BLaER1 (cell line): ENCODE data around the gene NSD2.
A peak's percentile ranks its signal among the peaks of the same experiment; 100 is the strongest.

Experiments used
- H3K27ac ChIP-seq: shearing (Covaris generic); formaldehyde crosslinking; 2 replicates; pipeline ENCODE4 v1.8.1; 2022
- H3K27me3 ChIP-seq: shearing (Covaris generic); formaldehyde crosslinking; 2 replicates; pipeline ENCODE4 v1.8.1; 2022
- H3K36me3 ChIP-seq: shearing (Covaris generic); formaldehyde crosslinking; 2 replicates; pipeline ENCODE4 v1.8.1; 2022
- H3K4me1 ChIP-seq: shearing (Covaris generic); formaldehyde crosslinking; 2 replicates; pipeline ENCODE4 v1.8.1; 2022
- H3K4me2 ChIP-seq: shearing (Covaris generic); formaldehyde crosslinking; 2 replicates; pipeline ENCODE4 v1.8.1; 2022
- H3K4me3 ChIP-seq: shearing (Covaris generic); formaldehyde crosslinking; 2 replicates; pipeline ENCODE4 v1.8.1; 2022
- H3K9ac ChIP-seq: shearing (Covaris generic); formaldehyde crosslinking; 2 replicates; pipeline ENCODE4 v1.8.1; 2022
- H3K9me3 ChIP-seq: shearing (Covaris generic); formaldehyde crosslinking; 2 replicates; pipeline ENCODE4 v1.8.1; 2022
- H4K20me1 ChIP-seq: shearing (Covaris generic); formaldehyde crosslinking; 2 replicates; pipeline ENCODE4 v1.8.1; 2022
- Cebpa-rat ChIP-seq: shearing (Covaris generic); IDR thresholded peaks from 2 replicates; pipeline ENCODE4 v1.8.1; 2022

The NSD2 gene

DNA sequence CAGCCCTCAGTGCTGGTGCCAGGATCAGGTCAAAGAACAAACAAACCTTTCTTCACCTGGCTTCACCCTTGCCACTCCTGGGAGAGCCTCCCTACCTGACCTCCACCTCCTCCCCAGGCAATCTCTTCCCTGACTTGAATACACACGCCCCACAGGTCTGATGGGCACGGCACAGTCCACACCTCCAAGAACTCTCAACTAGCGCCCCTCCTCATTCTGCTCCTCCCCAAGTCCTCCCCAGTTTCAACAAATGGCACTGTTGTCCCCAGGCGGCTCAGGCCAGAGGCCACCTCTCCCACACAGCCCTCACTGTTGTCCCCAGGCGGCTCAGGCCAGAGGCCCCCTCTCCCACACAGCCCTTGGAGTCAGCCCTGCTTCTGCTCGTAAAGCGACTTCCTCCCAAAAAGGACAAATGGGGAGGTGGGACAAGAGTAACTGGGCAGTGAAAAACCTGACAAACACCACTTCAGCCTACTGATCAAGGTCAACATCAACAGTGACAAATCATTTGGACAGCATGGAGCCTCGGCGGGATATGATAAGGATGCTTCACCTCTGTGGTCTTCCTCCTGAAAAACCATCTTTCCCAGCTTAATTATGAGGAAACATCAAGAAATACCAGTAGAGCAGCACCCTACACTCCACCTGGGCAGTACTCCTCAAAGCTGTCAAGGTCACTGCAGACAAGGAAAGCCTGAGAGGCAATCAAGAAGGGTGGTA lies 18.1 kb upstream of the NSD2 start:
- Histone ChIP-seq H4K20me1 (peaks cover 75% of the 10 kb centered on the region), H3K4me3 (no peak overlapping the region), H3K9ac (0 out of 2 replicates have a peak overlapping the region, but pooled peaks have one; percentile 6), H3K36me3 (peaks cover 32% of the 10 kb centered on the region), H3K4me1 (peaks cover 66% of the 10 kb centered on the region), H3K9me3 (no peaks in the 10 kb centered on the region), H3K4me2 (peak overlapping the region; percentile 12; the same call in 1 of the 2 replicates), H3K27ac (no peak overlapping the region), H3K27me3 (no peaks in the 10 kb centered on the region)
- no peak for TF ChIP-seq Cebpa-rat

DNA sequence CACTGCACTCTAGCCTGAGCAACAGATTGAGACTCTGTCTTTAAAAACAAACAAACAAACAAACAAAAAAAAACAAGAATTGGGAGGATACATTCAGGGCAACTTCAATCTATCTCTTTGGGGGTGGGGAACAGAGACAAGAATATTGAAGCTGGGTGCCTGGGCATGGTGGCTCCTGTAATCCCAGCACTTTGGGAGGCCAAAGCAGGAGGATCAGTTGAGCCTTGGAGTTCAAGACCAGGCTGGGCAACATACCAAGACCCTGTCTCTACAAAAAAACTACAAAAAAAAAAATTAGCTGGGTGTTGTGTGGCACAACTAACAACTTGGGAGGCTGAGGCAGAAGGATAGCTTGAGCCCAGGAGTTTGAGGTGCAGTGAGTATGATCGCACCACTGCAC lies 16.4 kb upstream of the NSD2 start:
- H3K27me3 ChIP-seq = no peaks in the 10 kb centered on the region

GRCh38 chr4:1855333-1856070 lies 15.7 kb upstream of the NSD2 start:
- peaks cover 51% of the 10 kb centered on the region for H4K20me1 ChIP-seq
- H3K4me3 ChIP-seq = peak overlapping the region; percentile 84
- H3K4me2 ChIP-seq = peak overlapping the region; percentile 85
- peak overlapping the region; percentile 89 for H3K9ac ChIP-seq
- TF ChIP-seq Cebpa-rat = no peak
- H3K27ac ChIP-seq = peak overlapping the region; percentile 89
- peaks cover 20% of the 10 kb centered on the region for H3K36me3 ChIP-seq
- H3K4me1 ChIP-seq = peaks cover 60% of the 10 kb centered on the region
- H3K9me3 ChIP-seq = no peaks in the 10 kb centered on the region
- H3K27me3 ChIP-seq = no peaks in the 10 kb centered on the region

More for the DNA sequence above, 16.4 kb upstream of the NSD2 start:
- Histone ChIP-seq H3K4me3 (peak overlapping the region; percentile 84), H3K36me3 (peaks cover 20% of the 10 kb centered on the region), H3K9ac (peak overlapping the region; percentile 89), H3K4me2 (peak overlapping the region; percentile 85), H3K4me1 (peaks cover 67% of the 10 kb centered on the region), H4K20me1 (peaks cover 58% of the 10 kb centered on the region), H3K9me3 (no peaks in the 10 kb centered on the region), H3K27ac (peak overlapping the region; percentile 89)
- TF ChIP-seq Cebpa-rat = no peak

DNA sequence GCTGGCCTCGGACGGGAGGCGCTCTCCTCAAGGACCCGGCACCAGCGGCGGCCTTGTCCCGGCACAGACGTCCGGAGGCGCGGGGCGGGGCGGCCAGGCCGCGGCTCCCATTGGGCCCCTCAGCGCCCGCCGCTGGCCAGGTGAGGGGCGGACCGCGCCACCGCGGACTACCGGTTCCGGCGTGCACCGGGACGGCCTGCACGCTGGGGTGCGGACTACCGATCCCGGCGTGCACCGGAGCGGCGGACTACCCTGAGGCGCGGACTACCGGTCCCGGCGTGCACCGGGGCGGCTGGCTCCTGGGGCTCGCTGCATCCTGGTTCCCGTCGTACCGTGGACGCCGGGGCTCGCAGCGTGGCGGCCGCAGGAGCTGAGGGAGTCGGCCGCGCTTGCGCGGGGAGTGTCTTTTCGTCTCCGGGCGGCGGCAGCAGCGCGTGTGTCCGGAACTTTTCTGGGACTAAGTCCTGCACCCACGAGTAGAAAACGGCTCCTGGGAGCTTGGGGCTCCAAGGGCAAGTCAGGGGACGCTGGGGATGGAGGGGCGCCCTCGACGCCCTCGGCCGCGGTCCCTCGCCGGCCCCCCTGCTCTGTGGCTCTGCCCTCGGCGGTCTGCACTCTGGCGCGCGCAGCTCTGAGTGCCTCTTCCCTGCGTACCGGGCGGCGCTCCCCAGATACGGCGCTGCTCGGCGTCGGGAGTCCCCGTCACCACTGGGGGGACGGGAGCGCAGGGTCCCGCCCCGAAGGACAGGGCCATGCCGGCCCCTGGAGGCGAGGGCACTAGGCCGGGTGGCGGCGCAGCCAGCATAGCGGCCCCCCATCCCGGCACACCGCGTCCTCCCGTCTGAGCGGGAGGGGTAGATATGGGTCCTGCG lies 14.9 kb upstream of the NSD2 start, which contains the start of gene LETM1:
LETM1 (minus strand) TSS at position 86 of the 872 bp plus-strand sequence. CDS start 206 bp downstream, outside the sequence.
- peaks cover 52% of the 10 kb centered on the region for H3K4me1 ChIP-seq
- H3K9me3 ChIP-seq = no peaks in the 10 kb centered on the region
- peak within 1 kb of the TSS; percentile 89 for H3K9ac ChIP-seq
- peaks cover 43% of the 10 kb centered on the region for H4K20me1 ChIP-seq
- H3K4me3 ChIP-seq = peak within 1 kb of the TSS; percentile 84
- H3K36me3 ChIP-seq = peaks cover 20% of the 10 kb centered on the region
- peak within 1 kb of the TSS; percentile 85 for H3K4me2 ChIP-seq
- H3K27ac ChIP-seq = peak within 1 kb of the TSS; percentile 89
- no peaks in the 10 kb centered on the region for H3K27me3 ChIP-seq
- TF ChIP-seq Cebpa-rat = no peak

DNA sequence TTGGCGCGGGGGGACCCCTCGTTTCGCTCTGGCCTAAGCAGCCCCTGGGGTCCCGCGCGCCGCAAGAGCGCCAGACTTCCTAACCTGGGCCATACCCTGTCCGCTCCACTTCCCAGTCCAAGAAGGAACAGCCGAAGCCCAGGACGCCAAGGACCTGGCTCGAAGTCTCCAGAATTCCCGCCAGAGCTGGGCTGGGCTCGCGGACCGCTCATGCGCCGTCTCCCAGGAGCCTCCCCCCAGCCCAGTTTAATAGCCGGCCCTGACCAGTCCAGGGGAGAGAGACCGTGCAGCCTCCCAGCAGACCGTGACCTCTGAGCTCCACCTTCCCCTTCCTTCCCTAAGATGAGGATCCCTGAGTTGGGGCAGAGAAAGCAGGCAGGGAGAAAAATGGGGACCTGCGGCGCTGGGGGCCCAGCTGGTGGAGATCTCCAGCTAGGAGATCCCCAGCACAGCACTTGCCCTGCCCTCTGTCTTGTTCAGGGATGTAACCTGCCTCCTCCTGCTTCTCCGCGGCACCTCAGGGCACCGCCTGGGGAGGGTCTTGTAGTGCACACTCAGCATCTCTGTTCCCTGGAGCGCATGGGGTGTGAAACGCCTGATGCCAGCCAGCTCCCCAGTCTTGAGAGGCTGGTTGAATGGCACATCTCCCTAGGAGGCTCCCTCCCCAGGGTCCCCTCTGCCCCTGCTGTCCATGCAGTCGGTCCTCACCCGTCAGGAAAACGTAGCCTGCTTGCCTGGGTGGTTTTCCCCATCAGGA lies 14.1 kb upstream of the NSD2 start:
- Histone ChIP-seq H3K4me2 (peak overlapping the region; percentile 85), H3K27ac (peak overlapping the region; percentile 89), H4K20me1 (peaks cover 35% of the 10 kb centered on the region), H3K36me3 (peaks cover 17% of the 10 kb centered on the region), H3K9me3 (no peaks in the 10 kb centered on the region), H3K4me1 (peaks cover 52% of the 10 kb centered on the region), H3K9ac (peak overlapping the region; percentile 89), H3K4me3 (peak overlapping the region; percentile 84), H3K27me3 (no peaks in the 10 kb centered on the region)
- TF ChIP-seq Cebpa-rat = no peak

GRCh38 chr4:1857931-1858330 lies 13.3 kb upstream of the NSD2 start:
- no peak for TF ChIP-seq Cebpa-rat
- Histone ChIP-seq H3K4me1 (peaks cover 54% of the 10 kb centered on the region), H3K9me3 (no peaks in the 10 kb centered on the region), H3K4me2 (peak overlapping the region; percentile 85), H3K27ac (no peak overlapping the region), H3K27me3 (no peaks in the 10 kb centered on the region), H3K9ac (peak overlapping the region; percentile 6; the same call in 1 of the 2 replicates), H4K20me1 (peaks cover 27% of the 10 kb centered on the region), H3K4me3 (no peak overlapping the region), H3K36me3 (peaks cover 9% of the 10 kb centered on the region)

GRCh38 chr4:1859389-1859753 lies 11.8 kb upstream of the NSD2 start:
- H3K27ac ChIP-seq = no peak overlapping the region
- TF ChIP-seq Cebpa-rat = no peak
- H3K4me2 ChIP-seq = no peak overlapping the region
- H4K20me1 ChIP-seq = peaks cover 12% of the 10 kb centered on the region
- H3K36me3 ChIP-seq = no peaks in the 10 kb centered on the region
- H3K9ac ChIP-seq = no peak overlapping the region
- H3K4me1 ChIP-seq = peaks cover 58% of the 10 kb centered on the region
- H3K4me3 ChIP-seq = no peak overlapping the region
- no peaks in the 10 kb centered on the region for H3K27me3 ChIP-seq
- no peaks in the 10 kb centered on the region for H3K9me3 ChIP-seq

- no peaks in the 10 kb centered on the region for H3K27me3 ChIP-seq
- peak overlapping the region; percentile 88 for H3K4me2 ChIP-seq
- H3K4me1 ChIP-seq = peaks cover 49% of the 10 kb centered on the region
- no peaks in the 10 kb centered on the region for H3K36me3 ChIP-seq
- H3K4me3 ChIP-seq = peak overlapping the region; percentile 33; the same call in 1 of the 2 replicates
- no peaks in the 10 kb centered on the region for H3K9me3 ChIP-seq
- H3K9ac ChIP-seq = peak overlapping the region; percentile 16; the same call in 1 of the 2 replicates
- no peak for TF ChIP-seq Cebpa-rat
- H3K27ac ChIP-seq = no peak overlapping the region
- H4K20me1 ChIP-seq = no peaks in the 10 kb centered on the region; the same call in 1 of the 2 replicates
These were observed 8.9 kb upstream of the NSD2 start for GRCh38 chr4:1862055-1862911.
